MM.1S (cell line): Measurements from ENCODE around the gene ZNF860.

Experiments
- DNase-seq: peaks from one replicate; pipeline ENCODE4 v3.0.0-alpha.2; 2015
- H2AFZ ChIP-seq: fragments of 300-600 bp; sonication (generic); 2 replicates; pipeline ENCODE4 v1.6.0; 2016; ENCODE audit warnings: antibody characterized with exemption, low read length
- H3F3A ChIP-seq: fragments of 300-600 bp; sonication (generic); 2 replicates; pipeline ENCODE4 v1.6.1; 2016; ENCODE audit warnings: mild to moderate bottlenecking, antibody characterized with exemption, low read length, moderate library complexity, mixed read lengths; ENCODE audit not compliant: insufficient read depth
- H3K27ac ChIP-seq: fragments of 300-600 bp; sonication (generic); 2 replicates; pipeline ENCODE4 v1.5.1; 2016; ENCODE audit warnings: mild to moderate bottlenecking, low read length
- H3K27me3 ChIP-seq: fragments of 300-600 bp; sonication (generic); replicated peaks from 2 replicates; pipeline ENCODE4 v1.6.0; 2016; ENCODE audit warnings: low read length; ENCODE audit not compliant: insufficient read depth
- H3K36me3 ChIP-seq: fragments of 300-600 bp; sonication (generic); replicated peaks from 2 replicates; pipeline ENCODE4 v1.6.1; 2016; ENCODE audit warnings: mild to moderate bottlenecking, low read length, mixed read lengths; ENCODE audit not compliant: insufficient read depth
- H3K4me1 ChIP-seq: fragments of 300-600 bp; sonication (generic); 2 replicates; pipeline ENCODE4 v1.6.1; 2016; ENCODE audit warnings: low read length, mixed read lengths
- H3K4me2 ChIP-seq: fragments of 300-600 bp; sonication (generic); 2 replicates; pipeline ENCODE4 v1.6.0; 2016; ENCODE audit warnings: low read depth, low read length
- H3K4me3 ChIP-seq: fragments of 300-600 bp; sonication (generic); 2 replicates; pipeline ENCODE4 v1.5.1; 2016; ENCODE audit warnings: low read length, mixed read lengths
- H3K79me2 ChIP-seq: fragments of 300-600 bp; sonication (generic); 2 replicates; pipeline ENCODE4 v1.6.1; 2016; ENCODE audit warnings: mixed run types, low read length, mixed read lengths
- H3K9ac ChIP-seq: fragments of 300-600 bp; sonication (generic); 2 replicates; pipeline ENCODE4 v1.6.1; 2016; ENCODE audit warnings: low read length, mixed read lengths
- H3K9me2 ChIP-seq: fragments of 300-600 bp; sonication (generic); replicated peaks from 2 replicates; pipeline ENCODE4 v1.6.1; 2016; ENCODE audit warnings: mild to moderate bottlenecking, low read length, mixed read lengths; ENCODE audit not compliant: insufficient read depth
- H3K9me3 ChIP-seq: fragments of 300-600 bp; sonication (generic); replicated peaks from 2 replicates; pipeline ENCODE4 v1.6.1; 2016; ENCODE audit warnings: mild to moderate bottlenecking, low read length, mixed read lengths; ENCODE audit not compliant: insufficient read depth
- H4K20me1 ChIP-seq: fragments of 300-600 bp; sonication (generic); 2 replicates; pipeline ENCODE4 v1.6.1; 2016; ENCODE audit warnings: mild to moderate bottlenecking, low read length, moderate library complexity, mixed read lengths; ENCODE audit not compliant: insufficient read depth
- EZH2 ChIP-seq: fragments of 300-600 bp; sonication (generic); optimal IDR thresholded peaks from 2 replicates; pipeline ENCODE3; 2017; ENCODE audit warnings: low read depth, mild to moderate bottlenecking, antibody characterized with exemption, low read length, mixed read lengths
- EZH2phosphoT487 ChIP-seq: fragments of 300-600 bp; sonication (generic); IDR thresholded peaks from 2 replicates; pipeline ENCODE4 v1.6.1; 2018; ENCODE audit warnings: antibody characterized with exemption, low read length
- TF ChIP-seq, protein P1 (sequence below): fragments of 300-600 bp; sonication (generic); IDR thresholded peaks from 2 replicates; pipeline ENCODE4 v1.5.1; 2016; ENCODE audit warnings: antibody characterized with exemption, low read length, mixed read lengths

The ZNF860 gene

DNA sequence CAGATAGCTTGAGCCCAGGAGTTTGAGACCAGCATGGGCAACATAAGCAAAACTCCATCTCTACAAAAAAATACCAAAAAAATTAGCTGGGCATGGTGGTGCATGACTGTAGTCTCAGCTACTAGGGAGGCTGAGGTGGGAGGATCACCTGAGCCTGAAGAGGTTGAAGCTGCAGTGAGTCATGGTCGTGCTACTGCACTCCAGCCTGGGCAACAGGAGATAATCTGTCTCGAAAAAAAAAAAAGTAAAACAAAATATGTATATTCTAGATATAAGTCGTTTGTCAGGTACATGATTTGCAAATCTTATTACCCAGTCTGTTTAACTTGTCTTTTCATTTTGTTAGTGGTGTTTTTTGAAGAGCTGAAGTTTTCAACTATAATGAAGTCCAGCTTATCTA, 40.2 kb downstream of the ZNF860 start:
- Histone ChIP-seq H3K27me3 (no peaks in the 10 kb centered on the region), H3F3A (no peaks in the 10 kb centered on the region), H3K9me2 (no peaks in the 10 kb centered on the region), H3K36me3 (no peaks in the 10 kb centered on the region), H3K9me3 (no peaks in the 10 kb centered on the region), H4K20me1 (no peaks in the 10 kb centered on the region), H3K4me1 (no peaks in the 10 kb centered on the region), H3K4me3 (no peak overlapping the region), H3K27ac (no peak overlapping the region), H3K79me2 (no peaks in the 10 kb centered on the region), H3K9ac (no peak overlapping the region), H2AFZ (no peak overlapping the region), H3K4me2 (no peak overlapping the region)
- TF ChIP-seq, protein P1, sequence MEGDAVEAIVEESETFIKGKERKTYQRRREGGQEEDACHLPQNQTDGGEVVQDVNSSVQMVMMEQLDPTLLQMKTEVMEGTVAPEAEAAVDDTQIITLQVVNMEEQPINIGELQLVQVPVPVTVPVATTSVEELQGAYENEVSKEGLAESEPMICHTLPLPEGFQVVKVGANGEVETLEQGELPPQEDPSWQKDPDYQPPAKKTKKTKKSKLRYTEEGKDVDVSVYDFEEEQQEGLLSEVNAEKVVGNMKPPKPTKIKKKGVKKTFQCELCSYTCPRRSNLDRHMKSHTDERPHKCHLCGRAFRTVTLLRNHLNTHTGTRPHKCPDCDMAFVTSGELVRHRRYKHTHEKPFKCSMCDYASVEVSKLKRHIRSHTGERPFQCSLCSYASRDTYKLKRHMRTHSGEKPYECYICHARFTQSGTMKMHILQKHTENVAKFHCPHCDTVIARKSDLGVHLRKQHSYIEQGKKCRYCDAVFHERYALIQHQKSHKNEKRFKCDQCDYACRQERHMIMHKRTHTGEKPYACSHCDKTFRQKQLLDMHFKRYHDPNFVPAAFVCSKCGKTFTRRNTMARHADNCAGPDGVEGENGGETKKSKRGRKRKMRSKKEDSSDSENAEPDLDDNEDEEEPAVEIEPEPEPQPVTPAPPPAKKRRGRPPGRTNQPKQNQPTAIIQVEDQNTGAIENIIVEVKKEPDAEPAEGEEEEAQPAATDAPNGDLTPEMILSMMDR: no peak
- no peak for TF ChIP-seq EZH2phosphoT487
- no peak for TF ChIP-seq EZH2
- DNase-seq: no peak

DNA sequence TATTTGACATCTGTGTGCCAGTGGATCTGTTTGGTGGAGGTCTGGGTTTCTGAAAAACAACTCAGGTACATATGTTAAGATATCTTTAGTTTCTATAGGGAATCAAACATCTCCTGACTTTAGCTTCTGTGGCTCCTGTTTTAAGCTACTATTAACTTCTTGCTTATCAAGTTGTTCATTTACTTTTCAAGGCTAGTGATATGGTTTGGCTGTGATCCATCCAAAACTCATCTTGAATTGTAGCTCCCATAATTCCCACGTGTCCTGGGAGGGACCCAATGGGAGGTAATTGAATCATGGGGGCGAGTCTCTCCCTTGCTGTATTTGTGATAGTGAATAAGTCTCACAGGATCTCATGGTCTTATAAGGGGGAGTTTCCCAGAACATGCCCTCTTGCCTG, 41.4 kb downstream of the ZNF860 start:
- no peak overlapping the region for H3K4me3 ChIP-seq
- no peaks in the 10 kb centered on the region for H4K20me1 ChIP-seq
- H2AFZ ChIP-seq: no peak overlapping the region
- no peak overlapping the region for H3K27ac ChIP-seq
- no peak for DNase-seq
- no peaks in the 10 kb centered on the region for H3F3A ChIP-seq
- no peak overlapping the region for H3K9ac ChIP-seq
- TF ChIP-seq, protein P1: no peak
- no peak for TF ChIP-seq EZH2phosphoT487
- no peak for TF ChIP-seq EZH2
- H3K36me3 ChIP-seq: no peaks in the 10 kb centered on the region
- no peaks in the 10 kb centered on the region for H3K9me2 ChIP-seq
- no peak overlapping the region for H3K4me2 ChIP-seq
- H3K79me2 ChIP-seq: no peaks in the 10 kb centered on the region
- no peaks in the 10 kb centered on the region for H3K9me3 ChIP-seq
- H3K27me3 ChIP-seq: no peaks in the 10 kb centered on the region
- no peaks in the 10 kb centered on the region for H3K4me1 ChIP-seq

- H3K9me3 ChIP-seq: no peaks in the 10 kb centered on the region
- H3K4me3 ChIP-seq: no peak overlapping the region
- no peaks in the 10 kb centered on the region; the same call in 1 of the 2 replicates for H3K9me2 ChIP-seq
- H3F3A ChIP-seq: no peaks in the 10 kb centered on the region
- H3K4me1 ChIP-seq: no peaks in the 10 kb centered on the region
- H3K27me3 ChIP-seq: no peaks in the 10 kb centered on the region
- H3K36me3 ChIP-seq: no peaks in the 10 kb centered on the region
- no peak for DNase-seq
- H2AFZ ChIP-seq: no peak overlapping the region
- no peaks in the 10 kb centered on the region for H4K20me1 ChIP-seq
- H3K9ac ChIP-seq: no peak overlapping the region
- no peaks in the 10 kb centered on the region for H3K79me2 ChIP-seq
- no peak for TF ChIP-seq EZH2phosphoT487
- TF ChIP-seq, protein P1: no peak
- TF ChIP-seq EZH2: no peak
- H3K4me2 ChIP-seq: no peak overlapping the region
- no peak overlapping the region for H3K27ac ChIP-seq
Measured at GRCh38 chr3:32026593-32026992, 45.0 kb downstream of the ZNF860 start.
